OCI-LY3 (cell line): ENCODE measurements around the gene CDHR4.

ENCODE experiments used
- H2AFZ ChIP-seq: fragments of 200-600, 300-600 bp; shearing (Covaris generic); 2 replicates; pipeline ENCODE4 v1.6.0; 2014; ENCODE audit warnings: antibody characterized with exemption, low read depth, low read length
- H3K27ac ChIP-seq: fragments of 200-600, 300-600 bp; sonication (generic); 2 replicates; pipeline ENCODE4 v1.5.1; 2014; ENCODE audit warnings: mild to moderate bottlenecking, low read length, moderate library complexity, mixed read lengths
- H3K27me3 ChIP-seq: fragments of 200-600, 300-600 bp; sonication (generic); 2 replicates; pipeline ENCODE4 v1.6.1; 2014; ENCODE audit warnings: low read depth, low read length, mixed read lengths
- H3K36me3 ChIP-seq: fragments of 200-600, 300-600 bp; sonication (generic); replicated peaks from 2 replicates; pipeline ENCODE3; 2014; ENCODE audit warnings: low read depth, low read length, mixed read lengths
- H3K4me1 ChIP-seq: fragments of 300-600, 200-600 bp; sonication (generic); 2 replicates; pipeline ENCODE4 v1.6.1; 2014; ENCODE audit warnings: low read length, mixed read lengths
- H3K4me2 ChIP-seq: fragments of 200-600, 300-600 bp; sonication (generic); 2 replicates; pipeline ENCODE4 v1.6.1; 2014; ENCODE audit warnings: low read length, mixed read lengths
- H3K4me3 ChIP-seq: fragments of 300-600, 200-600 bp; sonication (generic); 2 replicates; pipeline ENCODE4 v1.5.1; 2014; ENCODE audit warnings: antibody characterized with exemption, mild to moderate bottlenecking, low read length, moderate library complexity
- H3K79me2 ChIP-seq: fragments of 300-600, 200-600 bp; shearing (Covaris generic); 2 replicates; pipeline ENCODE4 v1.6.1; 2014; ENCODE audit warnings: mild to moderate bottlenecking, low read length, mixed read lengths
- H3K9ac ChIP-seq: fragments of 300-600, 200-600 bp; shearing (Covaris generic); 2 replicates; pipeline ENCODE4 v1.6.0; 2014; ENCODE audit warnings: mild to moderate bottlenecking, low read length, moderate library complexity
- H3K9me3 ChIP-seq: fragments of 200-600, 300-600 bp; shearing (Covaris generic); 2 replicates; pipeline ENCODE4 v1.6.1; 2014; ENCODE audit warnings: low read length, mixed read lengths; ENCODE audit not compliant: insufficient read depth
- H4K20me1 ChIP-seq: fragments of 200-600, 300-600 bp; sonication (generic); 2 replicates; pipeline ENCODE4 v1.6.1; 2016; ENCODE audit warnings: low read length, mixed read lengths; ENCODE audit not compliant: insufficient read depth
- CTCF ChIP-seq: fragments of 200-600, 300-600 bp; sonication (generic); IDR thresholded peaks from 2 replicates; pipeline ENCODE4 v1.5.1; 2014; ENCODE audit warnings: antibody characterized with exemption, low read length, low read depth
- EZH2phosphoT487 ChIP-seq: fragments of 200-600 bp; shearing (Covaris generic); IDR thresholded peaks from 2 replicates; pipeline ENCODE4 v1.6.1; 2018; ENCODE audit warnings: antibody characterized with exemption, mixed run types, low read depth

Gene CDHR4

DNA sequence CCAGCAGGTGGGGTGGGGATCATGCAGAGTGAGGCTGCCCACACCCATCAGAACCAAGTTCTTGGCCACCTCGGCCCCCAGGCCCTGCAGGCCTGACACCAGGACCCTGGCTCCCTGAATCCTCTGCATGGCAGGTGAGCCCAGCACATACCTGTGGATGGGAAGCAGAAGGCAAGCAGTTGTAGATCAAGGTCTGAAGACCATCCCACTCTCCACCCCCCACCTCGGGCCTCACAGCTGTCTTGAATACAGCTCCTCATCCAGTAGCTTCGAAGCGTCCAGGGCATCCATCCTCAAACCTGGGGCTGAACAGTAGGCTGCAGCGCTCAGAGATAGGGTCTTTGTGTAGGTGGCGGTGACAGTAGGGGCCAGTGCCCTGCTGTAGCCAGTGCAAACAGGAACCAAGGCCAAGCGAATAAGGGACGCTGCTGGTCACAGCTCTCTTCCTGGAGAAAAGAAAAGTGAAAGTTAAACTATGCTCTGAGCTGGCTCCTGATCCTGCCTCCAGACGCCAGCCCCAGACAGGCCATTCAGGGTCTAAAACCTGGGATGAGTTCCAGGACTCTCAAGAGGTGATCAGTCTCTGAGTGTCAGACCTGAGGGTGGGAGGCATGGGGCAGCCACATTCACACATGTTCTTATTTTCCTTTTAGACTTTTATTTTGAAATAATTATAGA, 14.0 kb upstream of the CDHR4 start, which contains the start of gene UBA7:
TSS of gene UBA7 (minus strand) at position 457 of the 678 bp plus-strand sequence. CDS start at position 291, 166 bp downstream.
- Histone ChIP-seq H4K20me1 (no peaks in the 10 kb centered on the region), H3K4me1 (no peaks in the 10 kb centered on the region), H3K4me3 (no peak within 1 kb of the TSS), H3K36me3 (no peaks in the 10 kb centered on the region), H3K4me2 (peak within 1 kb of the TSS; percentile 16), H3K27me3 (no peaks in the 10 kb centered on the region), H2AFZ (peak within 1 kb of the TSS; percentile 42; the same call in 1 of the 2 replicates), H3K9ac (no peak within 1 kb of the TSS), H3K79me2 (no peaks in the 10 kb centered on the region), H3K27ac (no peak within 1 kb of the TSS), H3K9me3 (no peaks in the 10 kb centered on the region)
- TF ChIP-seq CTCF (no peak), EZH2phosphoT487 (no peak)

- Histone ChIP-seq H4K20me1 (no peaks in the 10 kb centered on the region), H3K27ac (no peak overlapping the region), H3K4me2 (no peak overlapping the region), H2AFZ (no peak overlapping the region), H3K36me3 (no peaks in the 10 kb centered on the region), H3K9ac (no peak overlapping the region), H3K4me1 (no peaks in the 10 kb centered on the region), H3K4me3 (no peak overlapping the region), H3K79me2 (no peaks in the 10 kb centered on the region), H3K9me3 (no peaks in the 10 kb centered on the region), H3K27me3 (no peaks in the 10 kb centered on the region)
- no peak for TF ChIP-seq EZH2phosphoT487
- TF ChIP-seq CTCF, result no peak
Measured at GRCh38 chr3:49812916-49813496, 13.3 kb upstream of the CDHR4 start.

DNA sequence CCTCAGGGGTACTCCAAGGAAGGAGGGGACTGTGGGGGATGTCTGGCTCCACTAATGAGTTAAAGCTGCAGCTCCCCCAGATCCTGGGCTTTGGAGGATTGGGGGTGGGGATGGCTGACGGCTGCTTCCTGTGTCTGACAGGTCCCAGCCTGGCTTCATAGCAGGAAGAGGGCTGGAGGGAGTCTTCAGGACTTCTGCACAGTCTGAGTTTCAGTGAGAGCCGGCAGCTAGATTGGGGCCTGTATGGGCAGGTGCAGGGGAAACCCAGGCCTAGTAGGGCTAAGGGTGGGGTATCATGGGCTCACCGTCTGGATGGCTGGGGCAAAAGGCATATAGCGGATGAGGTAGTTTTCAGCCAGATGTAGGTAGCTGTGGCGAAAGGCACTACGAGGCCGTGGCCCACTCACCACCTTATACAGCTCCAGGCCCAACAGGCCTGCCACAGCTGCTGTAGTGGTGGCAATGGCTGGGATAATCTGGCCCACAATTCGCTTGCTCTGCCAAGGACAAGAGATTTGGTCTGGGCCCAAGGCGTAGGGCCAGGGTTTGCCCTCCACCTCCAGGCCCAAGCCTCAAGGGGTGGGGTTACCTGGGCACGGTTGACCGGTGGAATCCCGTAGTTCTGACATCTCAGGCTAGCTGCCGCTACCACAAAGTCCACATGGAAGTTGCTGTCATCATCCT, 7.9 kb upstream of the CDHR4 start:
- Histone ChIP-seq H3K36me3 (no peaks in the 10 kb centered on the region), H3K4me2 (no peak overlapping the region), H3K9ac (no peak overlapping the region), H4K20me1 (no peaks in the 10 kb centered on the region), H3K4me1 (peaks cover 16% of the 10 kb centered on the region), H3K27me3 (peaks cover 10% of the 10 kb centered on the region), H3K27ac (no peak overlapping the region), H2AFZ (no peak overlapping the region), H3K9me3 (no peaks in the 10 kb centered on the region), H3K4me3 (no peak overlapping the region), H3K79me2 (no peaks in the 10 kb centered on the region)
- TF ChIP-seq EZH2phosphoT487 (no peak), CTCF (no peak)

- H3K4me2 ChIP-seq, result no peak overlapping the region
- no peaks in the 10 kb centered on the region for H3K36me3 ChIP-seq
- peaks cover 11% of the 10 kb centered on the region for H3K27me3 ChIP-seq
- H3K4me3 ChIP-seq, result no peak overlapping the region
- no peaks in the 10 kb centered on the region for H4K20me1 ChIP-seq
- H3K27ac ChIP-seq, result no peak overlapping the region
- no peaks in the 10 kb centered on the region for H3K9me3 ChIP-seq
- no peak overlapping the region for H2AFZ ChIP-seq
- no peaks in the 10 kb centered on the region for H3K79me2 ChIP-seq
- no peak overlapping the region for H3K9ac ChIP-seq
- peaks cover 16% of the 10 kb centered on the region for H3K4me1 ChIP-seq
- no peak for TF ChIP-seq EZH2phosphoT487
Measured at GRCh38 chr3:49806850-49807249, 7.2 kb upstream of the CDHR4 start.
